Measurements from ENCODE around the gene SLC6A11.

SLC6A11 gene

DNA sequence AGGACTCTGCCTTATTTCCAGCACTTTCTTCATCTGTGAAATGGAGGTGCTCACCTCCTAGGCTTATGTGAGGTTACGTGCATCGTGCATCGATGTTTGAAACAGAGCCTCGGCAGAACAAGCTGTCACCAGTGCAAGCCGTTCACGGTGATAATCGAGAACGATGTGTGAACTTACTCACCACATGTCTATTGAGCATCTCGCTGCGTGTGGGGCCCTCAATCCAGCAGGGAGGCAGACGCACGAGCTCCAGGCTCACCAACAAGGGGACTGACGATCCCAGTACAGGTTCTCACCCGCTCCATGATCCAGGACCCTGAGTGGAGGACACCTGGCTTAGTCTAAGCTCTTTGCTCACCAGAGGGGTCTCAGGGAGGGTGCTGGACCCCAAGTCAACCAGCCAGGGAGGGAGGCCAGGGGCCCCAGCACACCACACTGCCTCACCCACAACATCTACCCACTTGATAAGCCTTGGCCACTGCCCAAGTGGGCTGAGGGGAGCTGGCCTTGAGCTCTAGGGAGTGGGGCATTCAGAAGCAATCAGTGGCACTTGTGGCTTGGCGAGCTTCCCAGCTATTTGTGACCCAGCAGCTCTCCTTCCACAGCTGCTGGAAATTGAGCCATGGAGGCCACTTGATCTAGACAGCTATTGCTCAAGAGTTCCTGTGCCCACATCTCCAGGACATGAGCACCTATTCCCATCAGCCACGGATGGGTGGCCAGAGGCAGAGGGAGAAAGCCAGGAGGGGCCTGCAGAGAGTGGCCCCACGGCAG is 142.1 kb downstream of the SLC6A11 start:
- no peak for DNase-seq

DNA sequence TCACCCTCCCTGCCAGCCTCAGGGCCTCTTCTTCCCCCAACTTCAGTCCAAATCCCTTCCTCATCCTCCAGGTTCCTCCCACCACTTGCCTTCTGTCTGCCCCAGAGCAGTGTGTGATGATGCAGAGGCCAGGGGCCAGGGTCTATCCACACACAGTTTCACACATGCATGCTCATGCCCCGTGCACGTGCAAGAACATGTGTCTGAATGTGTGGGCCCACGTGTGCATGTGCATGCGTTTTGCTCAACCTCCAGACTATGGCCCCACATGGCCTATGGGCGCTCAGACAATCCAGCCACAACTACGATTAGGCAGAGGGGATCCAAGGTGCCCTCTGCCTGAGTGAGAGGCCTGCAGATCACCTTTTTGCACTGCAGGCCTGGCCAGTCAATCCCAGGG is 144.2 kb downstream of the SLC6A11 start:
- DNase-seq, result no peak

DNA sequence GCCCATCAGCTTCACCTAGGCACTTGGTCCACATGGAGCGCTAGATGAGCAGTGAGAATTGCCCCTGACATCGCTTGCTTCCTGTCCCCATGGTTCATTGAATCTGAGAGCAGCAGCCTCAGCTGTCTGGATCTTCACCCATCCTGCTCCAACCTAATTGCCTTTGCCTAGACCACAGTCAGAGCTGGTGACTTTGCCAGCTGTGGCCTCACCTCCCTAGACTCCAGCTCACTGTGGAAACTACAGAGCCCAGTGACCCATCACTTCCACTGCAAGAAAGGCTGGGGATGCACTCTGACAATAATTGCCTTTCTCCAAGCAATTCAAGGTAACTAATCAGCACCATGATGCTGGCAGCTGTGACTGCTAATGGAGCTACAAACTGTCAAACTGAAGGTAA is 145.9 kb downstream of the SLC6A11 start:
- no peak for DNase-seq

DNA sequence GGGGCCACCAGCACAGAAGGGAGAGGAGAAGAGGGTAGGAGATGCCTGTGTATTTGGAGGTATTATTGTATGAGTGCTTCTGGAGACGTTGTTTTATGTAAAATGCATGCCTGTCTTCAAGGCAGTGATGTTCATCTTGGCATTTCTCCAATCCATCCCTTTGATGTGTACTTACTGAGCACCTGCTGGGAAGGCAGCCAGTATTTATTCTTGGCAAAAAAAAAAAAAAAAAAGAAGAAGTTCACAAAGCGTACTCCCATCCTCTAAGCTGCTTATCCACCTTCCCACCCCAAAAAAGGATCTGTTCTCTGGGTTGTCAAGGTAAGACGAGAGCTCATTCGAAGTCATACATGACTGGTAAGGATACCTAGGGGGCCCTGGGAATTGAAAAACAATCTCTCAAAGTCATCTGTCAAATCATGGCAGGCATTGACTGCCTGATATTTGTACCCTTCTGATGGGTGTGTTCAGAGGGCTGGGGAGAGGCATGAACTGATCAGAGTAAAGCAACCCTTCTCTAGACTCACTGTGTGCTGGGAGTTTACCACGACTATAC is 146.5 kb downstream of the SLC6A11 start:
- no peak for DNase-seq

DNA sequence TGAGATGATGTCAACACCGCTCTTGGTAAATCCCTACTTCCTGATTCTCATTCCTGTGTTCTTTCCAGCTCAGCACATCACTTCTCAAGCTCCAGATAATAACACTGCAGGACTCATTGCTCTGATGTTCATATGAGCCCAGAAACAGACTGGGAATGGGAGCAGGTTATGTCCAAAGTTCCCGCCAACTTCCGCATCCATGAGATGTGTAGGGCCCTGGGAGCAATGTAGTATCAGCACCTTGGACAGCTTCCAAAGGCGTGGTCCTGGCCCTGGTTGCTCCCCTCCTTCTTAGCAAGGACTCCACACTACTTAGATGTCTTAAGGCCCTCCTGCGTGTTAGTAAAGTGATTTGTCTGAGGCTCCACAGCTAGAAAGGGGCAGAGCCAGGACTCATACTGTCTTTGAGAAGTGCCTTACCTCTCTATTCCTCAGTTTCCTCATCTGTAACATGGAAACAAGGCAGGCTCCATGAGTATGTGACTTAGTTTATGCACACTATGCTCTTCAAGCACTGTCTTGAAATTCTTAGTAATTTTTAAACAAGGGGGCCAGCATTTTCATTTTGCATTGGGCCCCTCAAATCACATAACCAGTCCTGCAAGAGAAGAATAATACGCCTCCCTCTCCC is 148.6 kb downstream of the SLC6A11 start:
- DNase-seq, result no peak

DNA sequence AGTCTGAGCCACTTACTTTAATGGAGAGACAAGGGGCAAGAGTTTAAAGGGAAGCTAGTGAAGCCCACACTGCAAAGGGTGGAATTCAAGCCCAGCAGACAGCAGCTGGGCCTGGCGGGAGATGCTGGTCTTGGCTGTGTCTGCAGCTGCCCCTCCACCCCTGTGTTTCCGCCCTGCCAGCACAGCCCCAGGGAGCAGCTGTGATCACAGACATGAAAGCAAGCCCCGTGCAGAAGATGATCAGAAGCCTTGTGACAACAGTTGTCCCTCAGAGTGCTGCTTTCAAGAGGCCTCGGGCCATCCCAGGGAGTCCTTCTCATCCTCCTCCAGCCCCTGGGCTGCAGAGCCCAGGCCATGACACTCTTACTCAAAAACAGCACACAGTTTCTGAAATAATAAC is 152.4 kb downstream of the SLC6A11 start:
- no peak for DNase-seq

DNA sequence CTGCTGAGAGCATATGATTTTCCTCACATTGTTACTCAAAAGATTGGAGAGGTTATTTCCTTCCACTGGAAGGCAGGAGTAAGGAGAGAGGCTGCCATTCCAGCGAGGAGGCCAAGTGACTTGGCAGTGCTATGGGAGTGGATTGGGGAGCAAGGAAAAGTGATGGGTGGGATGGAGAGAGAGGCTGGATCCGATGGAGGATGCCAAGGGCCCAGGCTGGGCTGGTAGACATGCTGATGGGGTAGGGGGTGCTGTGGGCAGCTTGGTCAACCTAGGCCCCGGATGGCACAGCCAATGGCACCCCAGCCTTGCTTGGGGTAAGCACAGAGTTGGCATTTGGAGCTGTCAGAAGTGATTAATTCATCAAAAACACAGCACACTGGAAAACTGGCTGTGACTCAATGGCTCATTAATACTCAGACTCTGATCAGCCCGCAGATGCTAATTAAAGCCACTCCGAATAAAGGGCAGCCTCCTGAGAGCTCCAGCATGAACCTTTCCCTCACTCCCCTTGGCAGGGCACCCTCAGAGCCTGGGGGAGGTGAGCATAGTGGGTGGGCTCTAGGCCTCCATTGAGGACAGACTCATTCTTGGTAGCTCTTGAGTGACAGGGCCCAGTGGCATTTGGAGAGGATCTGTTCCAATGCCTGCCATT is 154.4 kb downstream of the SLC6A11 start:
- DNase-seq, result no peak

DNA sequence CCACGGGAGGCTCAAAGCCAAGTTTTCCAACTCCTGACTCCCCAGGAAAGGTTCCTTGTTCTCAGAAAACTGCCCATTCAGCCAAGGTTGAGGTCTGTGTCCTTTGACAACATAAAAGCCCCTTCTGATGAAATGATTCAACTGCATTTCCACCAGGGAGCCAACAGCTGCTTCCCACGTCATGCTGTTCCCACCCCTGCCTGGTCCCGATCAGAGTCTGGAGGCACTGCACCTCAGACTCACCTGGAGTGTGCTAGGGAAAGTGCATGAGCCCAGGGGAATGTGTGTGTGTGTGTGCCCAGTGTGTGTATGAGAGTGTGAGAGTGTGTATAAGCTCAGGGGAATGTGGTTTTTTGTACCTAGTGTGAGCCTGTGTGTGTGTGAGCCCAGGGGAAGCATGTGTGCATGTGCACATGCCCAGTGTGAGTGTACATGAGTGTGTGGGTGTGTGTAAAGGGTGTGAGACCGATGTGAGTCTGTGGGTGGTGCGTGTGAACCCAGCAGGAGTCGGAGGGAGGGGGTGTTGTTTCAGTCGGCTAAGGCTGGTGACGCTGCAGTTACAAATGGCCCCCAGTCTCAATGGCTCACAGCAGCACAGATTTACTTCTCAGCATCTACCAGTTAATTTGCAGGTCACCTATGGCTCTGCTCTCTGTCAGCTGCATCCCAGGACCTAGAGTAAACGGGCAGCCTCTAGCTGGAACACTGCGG is 156.2 kb downstream of the SLC6A11 start:
- no peak for DNase-seq

DNA sequence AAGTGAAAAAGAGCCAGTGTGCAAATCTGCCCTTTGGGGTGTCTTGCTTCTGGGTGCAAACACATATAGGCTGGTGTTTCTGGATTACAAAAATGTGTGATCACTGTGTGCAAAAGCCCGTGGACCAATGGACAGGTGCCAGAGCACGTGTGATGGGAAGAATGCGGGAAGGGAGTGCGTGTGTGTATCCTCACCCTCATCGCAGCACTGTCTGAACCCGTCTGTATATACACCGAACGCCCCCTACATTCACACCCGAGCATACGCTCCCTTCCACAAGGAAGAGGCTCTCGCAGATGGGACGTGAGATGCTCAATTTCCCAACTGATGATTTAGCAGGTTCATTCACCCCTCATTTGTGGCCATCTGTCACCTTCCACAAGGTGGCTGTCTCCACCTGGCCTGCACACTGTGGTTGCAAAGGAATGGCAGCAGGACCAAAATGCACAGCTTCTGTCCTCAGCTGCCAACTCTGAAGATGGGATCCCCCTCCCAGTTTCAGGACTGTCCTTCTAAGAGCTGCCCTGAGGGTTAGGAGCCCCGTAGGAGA is 157.1 kb downstream of the SLC6A11 start:
- DNase-seq, result no peak

DNA sequence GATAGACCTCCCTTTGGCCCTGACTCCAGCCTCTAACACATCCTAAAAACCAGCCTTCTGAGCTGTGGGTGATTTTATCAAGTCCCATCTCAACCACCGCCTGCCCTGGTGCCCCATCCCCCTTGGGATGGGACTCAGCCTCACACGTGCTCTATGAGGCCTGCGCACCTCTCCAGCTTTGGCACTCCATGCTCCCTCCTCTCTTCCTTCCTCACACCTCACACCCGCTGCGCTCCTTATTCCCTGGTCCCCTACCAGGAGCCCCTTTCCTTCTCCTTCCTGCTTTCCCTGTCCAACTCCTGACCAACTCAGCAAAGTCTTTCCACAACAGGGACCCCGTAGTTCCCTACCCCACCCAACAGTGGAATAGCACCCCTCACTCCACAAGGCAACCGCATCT is 158.1 kb downstream of the SLC6A11 start:
- DNase-seq, result no peak

DNA sequence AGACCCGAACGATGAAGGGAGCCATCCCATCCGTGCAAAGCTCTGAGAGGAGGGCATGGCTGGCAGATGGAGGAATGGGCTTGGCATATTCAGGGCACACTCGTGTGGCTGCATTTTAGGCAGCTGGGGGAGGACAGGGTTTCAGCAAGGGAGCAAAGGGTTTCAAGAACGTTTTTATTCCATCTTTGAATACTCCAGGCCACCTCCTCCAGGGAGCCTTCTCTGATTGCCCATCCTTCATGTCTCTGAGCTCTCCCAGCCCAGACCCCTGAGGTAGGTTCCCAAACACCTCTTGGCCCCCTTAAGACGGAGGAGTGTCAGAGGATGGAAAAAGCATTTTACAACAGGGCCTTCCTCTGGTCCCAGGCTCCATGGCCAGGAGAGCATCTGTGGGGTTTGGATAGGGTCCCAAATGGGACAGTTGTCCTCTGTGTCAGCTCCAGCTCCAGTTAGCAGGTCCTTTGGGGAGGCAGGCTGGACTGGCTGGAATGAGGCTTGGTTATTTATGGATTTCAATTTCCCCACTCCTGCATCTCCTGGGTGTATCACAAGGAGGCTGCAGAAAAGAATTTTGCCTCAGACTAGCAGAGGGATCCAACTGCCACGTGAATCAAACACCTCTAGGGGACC is 158.8 kb downstream of the SLC6A11 start:
- no peak for DNase-seq

DNA sequence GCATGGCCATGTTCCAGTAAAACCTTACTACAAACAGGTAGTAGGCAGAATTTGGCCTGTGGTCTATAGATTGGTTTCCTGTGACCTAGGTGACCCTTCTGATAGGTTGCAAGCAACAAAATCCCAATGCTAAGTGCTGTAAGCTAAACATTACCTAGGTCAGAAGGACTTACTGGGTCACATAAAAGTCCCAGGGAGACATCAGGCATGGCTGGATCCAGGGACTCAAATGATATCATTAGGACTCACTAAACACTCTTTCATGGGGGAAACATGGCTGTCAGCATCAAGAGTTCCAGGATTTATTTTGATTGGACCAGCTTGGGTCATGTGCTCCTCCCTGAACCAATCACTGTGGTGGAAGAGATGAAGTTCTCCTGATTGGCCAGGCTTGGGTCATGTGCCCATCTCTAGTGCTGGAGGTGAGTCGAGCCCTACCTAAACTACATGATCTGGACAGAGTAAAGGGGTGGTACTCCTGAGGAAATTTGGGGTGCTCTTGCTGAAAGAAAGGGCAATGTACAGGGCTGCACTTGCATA is 159.7 kb downstream of the SLC6A11 start:
- DNase-seq, result no peak

DNA sequence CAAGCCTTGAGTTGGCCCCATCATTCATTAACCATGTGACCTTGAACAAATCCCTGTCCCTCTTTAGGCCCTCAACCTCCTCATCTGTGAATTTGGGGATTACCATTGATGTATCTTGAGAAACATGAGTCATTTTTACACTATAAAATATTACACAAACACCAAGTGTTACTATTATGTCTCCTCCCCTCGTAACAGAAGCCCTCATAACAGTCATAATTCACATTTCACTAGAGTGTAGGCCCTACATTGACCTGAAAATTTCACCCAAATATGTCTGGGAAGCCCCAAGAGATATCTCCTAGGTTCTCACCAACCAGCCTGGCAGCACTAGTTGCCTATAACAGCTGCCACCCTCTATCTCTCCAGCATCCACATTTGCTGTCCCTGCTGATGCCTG is 160.7 kb downstream of the SLC6A11 start:
- DNase-seq, result no peak

DNA sequence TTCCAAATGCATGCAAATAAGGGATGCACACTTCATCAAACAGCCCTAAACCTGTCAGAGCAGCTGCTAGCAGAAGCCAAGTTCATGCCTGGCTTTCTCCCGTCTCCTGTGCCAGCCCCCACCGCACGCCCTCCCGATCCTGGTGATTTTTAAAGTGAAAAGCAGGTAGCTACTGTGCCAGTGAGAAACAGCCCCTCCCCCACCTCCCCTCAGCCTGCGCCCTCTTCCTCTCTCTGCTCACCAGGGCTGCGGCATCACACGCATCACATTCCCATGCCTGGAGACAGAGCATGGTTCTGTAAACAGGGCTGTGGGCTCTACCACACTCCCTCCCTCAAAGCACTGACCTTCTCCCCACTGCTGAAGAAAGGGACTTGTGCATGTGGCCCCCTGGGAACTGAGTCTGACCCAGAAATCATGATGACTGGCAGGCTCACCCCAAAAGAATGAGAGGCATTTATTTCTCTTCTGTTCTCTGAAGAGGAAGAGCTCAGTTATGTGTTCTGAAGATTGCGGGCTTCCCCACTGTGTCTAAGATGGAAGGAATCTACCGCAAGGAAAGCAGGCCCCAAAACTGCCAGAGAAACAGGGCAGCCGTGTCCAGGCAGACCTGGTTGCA is 162.0 kb downstream of the SLC6A11 start:
- no peak for DNase-seq

DNA sequence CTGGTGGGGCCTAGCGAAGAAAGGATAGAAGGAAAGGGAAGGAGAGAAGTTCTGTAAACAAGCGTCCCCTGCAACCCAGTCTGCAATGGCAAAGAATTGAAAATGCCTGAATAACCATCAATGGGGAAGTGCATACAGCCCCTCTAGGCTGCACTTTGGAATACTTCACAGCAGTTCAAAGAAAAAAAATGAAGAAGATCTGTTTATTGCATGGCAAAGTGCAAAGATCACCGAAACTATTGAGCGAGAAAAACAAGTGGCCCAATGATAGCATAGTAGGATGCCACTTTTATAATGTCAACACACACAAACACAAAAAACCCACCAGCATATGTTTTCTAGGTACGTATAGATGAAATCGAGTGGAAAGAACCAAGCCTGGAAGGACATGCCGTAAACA is 162.9 kb downstream of the SLC6A11 start:
- DNase-seq, result no peak

DNA sequence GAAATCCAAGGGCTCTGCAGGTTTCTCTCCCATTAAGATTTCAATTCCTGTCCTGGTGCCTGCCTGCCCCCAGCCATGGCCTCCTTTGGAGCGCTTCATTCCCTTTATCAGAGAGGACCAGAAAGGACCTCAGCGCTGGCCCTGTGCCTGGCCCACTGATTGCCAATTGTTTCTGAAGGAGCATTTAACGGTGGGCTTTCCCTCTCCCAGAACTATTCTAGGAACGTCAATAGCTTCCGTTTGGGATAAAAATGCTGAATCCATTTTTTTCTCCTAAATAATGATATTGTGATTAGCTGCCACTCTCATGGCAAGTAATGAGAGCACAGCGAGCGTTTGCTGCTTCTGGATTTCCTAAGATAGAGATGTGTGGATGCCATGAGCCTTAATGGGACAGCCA is 164.3 kb downstream of the SLC6A11 start:
- DNase-seq, result no peak

DNA sequence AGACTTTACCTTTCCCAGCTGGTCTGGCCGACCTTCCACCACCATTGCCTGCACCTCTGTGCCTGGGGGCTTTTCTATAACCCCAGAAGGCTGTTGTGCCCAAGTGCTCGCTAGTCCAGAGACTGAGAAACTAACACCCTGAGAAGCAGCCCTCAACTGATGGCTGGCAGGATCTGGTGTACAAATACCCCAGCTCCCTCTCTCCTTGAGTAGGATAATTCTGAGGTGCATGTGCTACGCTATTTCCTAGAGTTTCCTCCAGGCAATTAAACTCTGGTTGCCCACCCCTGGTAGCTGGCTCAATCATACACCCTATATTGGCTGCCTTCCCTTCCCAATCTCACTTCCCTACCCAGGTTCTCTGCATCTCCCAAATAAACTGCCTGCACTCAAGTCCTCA is 165.0 kb downstream of the SLC6A11 start:
- DNase-seq, result no peak

DNA sequence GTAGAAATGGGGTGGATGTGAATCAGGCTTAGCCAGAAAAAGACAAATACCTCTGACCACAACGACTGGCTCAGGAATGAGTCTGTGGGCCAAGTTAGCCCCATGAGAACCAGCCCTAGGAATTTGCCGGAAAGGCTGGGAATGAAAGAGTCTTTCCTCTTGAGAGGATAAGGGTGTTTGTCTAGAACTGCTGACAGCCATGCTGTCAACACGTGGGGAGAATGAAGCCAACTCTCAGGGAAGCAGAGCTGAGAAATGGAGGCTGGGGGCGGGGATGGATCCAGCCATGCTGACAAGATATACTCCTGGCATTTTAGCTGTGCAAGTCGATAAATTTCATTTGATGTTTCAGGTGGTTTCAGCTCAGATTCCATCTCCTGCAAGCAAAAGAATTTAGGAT is 165.9 kb downstream of the SLC6A11 start:
- peak; percentile 9 for DNase-seq

DNA sequence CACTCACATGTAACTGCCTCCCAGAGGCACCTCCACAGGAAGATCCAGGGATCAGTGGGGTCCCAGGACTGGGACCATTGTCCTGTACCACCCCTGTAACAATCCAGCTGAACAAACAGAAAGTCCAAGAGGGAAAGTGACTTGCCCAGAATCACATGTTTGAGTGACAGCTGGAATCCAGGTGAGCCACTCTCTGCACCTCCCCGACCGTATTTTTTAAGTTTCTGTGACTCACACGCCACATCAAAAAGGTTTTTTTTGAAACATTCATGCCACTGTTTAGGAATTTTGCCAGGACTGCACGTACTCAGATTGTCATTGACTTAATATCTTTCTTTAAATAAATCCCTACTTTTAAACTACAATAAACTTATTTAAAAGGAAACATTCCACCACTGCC is 166.8 kb downstream of the SLC6A11 start:
- no peak for DNase-seq

DNA sequence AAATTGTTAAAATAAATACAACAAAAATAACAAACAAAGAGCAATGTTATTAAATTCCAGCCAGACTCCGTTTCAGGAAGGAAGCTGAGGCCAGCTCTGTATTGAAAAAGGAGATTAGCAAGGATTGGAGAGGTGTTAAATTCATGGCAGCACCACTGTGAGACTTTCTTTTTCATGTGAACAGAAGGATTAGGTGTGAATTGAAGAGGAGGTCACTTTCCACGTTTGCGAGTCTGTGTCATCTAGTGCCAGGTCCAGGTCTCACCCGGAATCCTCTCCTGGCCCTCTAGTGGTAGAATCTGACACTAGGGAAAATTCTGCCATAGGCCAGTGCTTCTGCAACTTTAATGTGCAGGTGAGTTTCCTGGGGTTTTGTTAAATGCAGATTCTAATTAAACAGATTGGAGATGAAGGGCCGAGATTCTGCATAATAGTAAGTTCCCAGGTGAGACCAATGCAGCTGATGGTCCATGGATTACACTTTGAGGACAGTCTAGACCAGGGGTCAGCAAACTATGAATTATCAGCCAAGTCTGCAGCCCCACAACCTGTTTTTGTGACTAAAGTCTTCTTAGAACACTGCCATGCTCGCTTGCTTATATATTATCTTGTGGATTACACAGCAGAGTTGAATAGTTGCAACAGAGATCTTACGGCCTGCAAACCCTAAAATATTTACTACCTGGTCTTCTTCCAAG is 167.3 kb downstream of the SLC6A11 start:
- peak; percentile 18 for DNase-seq

DNA sequence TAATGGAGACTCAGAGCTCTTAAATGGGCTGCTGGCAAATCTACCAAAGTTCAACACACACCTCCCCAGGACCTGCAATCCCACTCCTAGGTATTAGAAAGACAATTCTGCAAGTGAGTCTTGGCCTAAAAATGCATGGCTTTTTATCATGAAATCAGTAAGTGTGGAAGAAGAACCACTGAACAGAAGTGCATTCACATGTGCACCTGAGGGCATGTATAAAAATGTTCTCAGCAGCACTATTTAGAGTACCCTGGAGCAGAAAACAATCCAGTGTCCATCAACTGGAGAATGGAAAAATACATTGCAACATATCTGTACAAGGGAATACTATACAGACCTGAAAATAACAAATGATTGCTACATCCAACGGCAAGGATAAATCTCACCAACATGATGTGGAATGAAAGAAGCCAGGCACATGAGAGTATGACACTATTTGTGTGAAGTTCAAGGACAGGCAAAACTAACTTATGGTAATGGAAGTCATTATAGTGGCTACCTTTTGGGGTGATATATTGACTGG is 168.4 kb downstream of the SLC6A11 start:
- no peak for DNase-seq
